IPS DF 6.9 (cell line): Measurements from ENCODE around the gene ANKRD44.
"Not testable (repeated sequence)": the region's sequence is repeated elsewhere in the genome, so short reads cannot be mapped to it uniquely, and the experiment has no call there.

ENCODE experiments used
- DNase-seq: peaks from one replicate; pipeline ENCODE4 v3.0.0-alpha.2; 2013; ENCODE audit warnings: low read depth, low spot score
- H3K27ac ChIP-seq: one replicate; pipeline ENCODE4 v1.5.1; 2013; ENCODE audit warnings: low read length, control low read depth
- H3K27me3 ChIP-seq: 2 replicates; pipeline ENCODE4 v1.6.1; 2013; ENCODE audit warnings: mild to moderate bottlenecking, low read length; ENCODE audit not compliant: control insufficient read depth, insufficient read depth
- H3K36me3 ChIP-seq: 2 replicates; pipeline ENCODE4 v1.6.1; 2013; ENCODE audit warnings: low read length; ENCODE audit not compliant: control insufficient read depth, insufficient read depth
- H3K4me1 ChIP-seq: 2 replicates; pipeline ENCODE4 v1.6.1; 2013; ENCODE audit warnings: low read length; ENCODE audit not compliant: control insufficient read depth, insufficient read depth
- H3K4me3 ChIP-seq: 2 replicates; pipeline ENCODE4 v1.5.1; 2013; ENCODE audit warnings: mild to moderate bottlenecking, low read length
- H3K9me3 ChIP-seq: 2 replicates; pipeline ENCODE4 v1.6.1; 2013; ENCODE audit warnings: low read length, inconsistent platforms; ENCODE audit not compliant: control insufficient read depth, insufficient read depth
- WGBS: extraction: QIAGEN DNeasy Blood & Tissue Kit; methylation state at CpG from one replicate; pipeline ENCODE4 v1.1.7; 2013; ENCODE audit warnings: mixed read lengths, missing lambda C conversion rate; ENCODE audit not compliant: insufficient read length, insufficient coverage; 5-methylcytosine and 5-hydroxymethylcytosine counted together

The ANKRD44 gene

DNA sequence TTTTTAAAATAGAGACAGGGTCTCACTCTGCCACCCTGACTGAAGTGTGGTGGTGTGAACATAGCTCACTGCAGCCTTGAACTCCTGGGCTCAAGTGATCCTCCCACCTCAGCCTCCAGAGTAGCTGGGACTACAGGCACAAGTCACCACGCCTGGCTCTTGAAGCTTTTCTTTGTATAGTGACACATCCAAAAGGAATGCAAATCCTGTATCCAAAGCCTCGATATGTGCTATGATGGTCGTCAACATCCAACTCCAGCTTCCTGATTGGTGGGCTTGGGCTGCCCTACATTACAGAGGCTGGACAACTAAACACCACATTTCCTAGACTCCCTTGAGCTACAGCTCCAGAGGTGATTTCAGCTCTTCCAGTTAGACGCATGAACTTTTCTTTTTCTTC, 282.4 kb downstream of the ANKRD44 start:
- no peaks in the 10 kb centered on the region for H3K27me3 ChIP-seq
- H3K4me1 ChIP-seq: no peaks in the 10 kb centered on the region
- DNase-seq: no peak
- H3K4me3 ChIP-seq: no peak overlapping the region
- no peaks in the 10 kb centered on the region for H3K9me3 ChIP-seq
- no CpG with 5 or more reads among the region's 4 CpGs for WGBS
- H3K36me3 ChIP-seq: no peaks in the 10 kb centered on the region
- no peak overlapping the region for H3K27ac ChIP-seq

DNA sequence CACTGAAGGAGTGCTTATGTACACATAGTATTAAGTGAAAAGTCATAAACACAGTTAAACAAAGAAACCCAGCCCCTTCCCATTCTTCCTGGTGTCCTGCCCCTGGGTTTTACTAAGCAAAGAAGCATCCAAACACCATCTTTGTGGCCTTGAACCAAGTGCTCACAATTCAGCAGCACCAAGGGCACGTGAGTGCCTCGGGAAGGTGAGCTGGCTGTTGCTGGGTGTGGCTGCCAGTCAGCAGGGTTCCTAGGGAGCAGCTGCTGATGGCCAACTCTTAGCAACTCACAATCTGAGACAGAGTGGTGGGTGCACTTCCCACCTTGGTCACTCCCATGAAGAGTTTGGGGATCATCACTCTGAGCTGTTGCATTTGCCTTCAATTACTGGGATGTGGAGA, 286.4 kb downstream of the ANKRD44 start:
- H3K36me3 ChIP-seq: no peaks in the 10 kb centered on the region
- no CpG with 5 or more reads among the region's 2 CpGs for WGBS

DNA sequence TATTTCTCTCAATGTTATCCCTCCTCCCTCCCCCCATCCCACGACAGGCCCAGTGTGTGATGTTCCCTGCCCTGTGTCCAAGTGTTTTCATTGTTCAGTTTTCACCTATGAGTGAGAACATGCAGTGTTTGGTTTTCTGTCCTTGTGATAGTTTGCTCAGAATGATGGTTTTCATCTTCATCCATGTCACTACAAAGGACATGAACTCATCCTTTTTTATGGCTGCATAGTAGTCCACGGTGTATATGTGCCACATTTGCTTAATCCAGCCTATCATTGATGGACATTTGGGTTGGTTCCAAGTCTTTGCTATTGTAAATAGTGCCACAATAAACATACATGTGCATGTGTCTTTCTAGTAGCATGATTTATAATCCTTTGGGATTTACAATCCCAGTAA, 289.7 kb downstream of the ANKRD44 start:
- H3K27me3 ChIP-seq: not testable (repeated sequence)
- WGBS: no CpG with 5 or more reads among the region's 2 CpGs

More for the DNA sequence above, 286.4 kb downstream of the ANKRD44 start:
- no peak overlapping the region for H3K4me3 ChIP-seq
- H3K27ac ChIP-seq: no peak overlapping the region
- no peaks in the 10 kb centered on the region for H3K27me3 ChIP-seq
- no peaks in the 10 kb centered on the region for H3K4me1 ChIP-seq
- DNase-seq: no peak
- H3K9me3 ChIP-seq: no peaks in the 10 kb centered on the region

DNA sequence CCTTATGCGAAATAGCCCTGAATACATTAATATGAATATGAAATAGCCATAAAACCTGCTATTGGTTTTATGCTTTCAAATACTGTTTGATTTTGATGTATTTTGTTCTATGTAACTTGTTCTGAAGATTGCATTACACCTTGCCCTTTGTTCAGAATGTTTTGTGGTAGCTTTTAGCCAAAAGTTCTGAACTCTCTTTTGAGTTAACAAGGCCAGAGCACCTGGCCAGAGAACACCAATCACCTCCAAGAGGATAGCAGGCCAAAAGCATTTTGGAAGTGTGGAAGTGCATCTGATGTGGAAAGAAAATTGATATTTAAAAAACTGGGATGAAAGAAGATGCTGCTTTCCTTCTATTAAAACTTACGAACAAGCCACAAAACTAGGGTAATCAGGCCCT, 297.5 kb downstream of the ANKRD44 start:
- WGBS: no CpG with 5 or more reads among the region's 2 CpGs
- H3K4me1 ChIP-seq: 0 out of 2 replicates have a peak, but pooled peaks cover 2% of the 10 kb centered on the region
- no peak overlapping the region for H3K4me3 ChIP-seq
- no peak overlapping the region for H3K27ac ChIP-seq
- no peaks in the 10 kb centered on the region for H3K27me3 ChIP-seq
- no peaks in the 10 kb centered on the region for H3K9me3 ChIP-seq
- H3K36me3 ChIP-seq: no peaks in the 10 kb centered on the region
- DNase-seq: no peak

More for the DNA sequence above, 289.7 kb downstream of the ANKRD44 start:
- not testable (repeated sequence) for DNase-seq, H3K4me1 ChIP-seq, H3K27ac ChIP-seq, H3K4me3 ChIP-seq, H3K9me3 ChIP-seq, H3K36me3 ChIP-seq

DNA sequence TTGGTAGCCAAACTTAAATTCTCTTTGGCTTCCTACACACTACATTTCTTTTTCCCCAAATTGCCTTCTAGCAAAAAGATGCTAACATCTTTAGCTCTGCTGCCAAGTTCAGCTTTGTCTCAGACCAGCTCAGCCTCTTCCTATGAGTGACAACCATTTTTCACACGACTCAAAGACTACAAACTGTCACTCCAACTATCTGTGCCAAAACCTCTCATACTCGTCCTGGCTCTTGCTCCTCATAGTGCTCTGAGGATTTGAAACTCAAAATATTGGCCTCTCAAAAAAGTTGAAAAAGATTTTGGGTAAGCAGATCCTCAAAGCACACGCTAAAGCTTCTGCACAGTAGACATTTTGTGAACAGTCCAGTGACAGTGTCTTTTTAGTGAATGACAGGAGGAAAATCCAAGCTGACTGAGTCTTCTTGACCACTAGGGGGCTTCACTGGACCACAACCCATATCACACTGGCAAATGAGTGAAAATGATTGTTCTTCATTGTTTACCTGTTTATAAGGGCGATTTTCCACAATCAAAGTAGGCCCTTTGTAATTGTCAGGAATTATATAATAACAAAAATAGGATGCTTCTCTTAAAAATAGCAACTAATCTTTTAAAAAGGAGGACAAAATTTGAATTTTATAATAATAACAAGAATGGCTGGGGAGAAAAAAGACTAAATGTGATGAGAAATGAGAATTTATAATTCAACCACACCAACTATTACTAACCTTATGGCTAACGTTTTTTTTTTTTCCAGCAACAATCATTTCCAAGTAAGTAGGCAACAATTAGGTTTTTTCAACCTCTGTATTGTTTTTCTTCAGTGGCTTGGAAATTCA, 298.6 kb downstream of the ANKRD44 start:
- WGBS: no CpG with 5 or more reads among the region's 5 CpGs
- Histone ChIP-seq H3K9me3 (no peaks in the 10 kb centered on the region), H3K27me3 (no peaks in the 10 kb centered on the region), H3K36me3 (no peaks in the 10 kb centered on the region), H3K4me1 (0 out of 2 replicates have a peak, but pooled peaks cover 2% of the 10 kb centered on the region), H3K4me3 (no peak overlapping the region), H3K27ac (no peak overlapping the region)
- DNase-seq: no peak

DNA sequence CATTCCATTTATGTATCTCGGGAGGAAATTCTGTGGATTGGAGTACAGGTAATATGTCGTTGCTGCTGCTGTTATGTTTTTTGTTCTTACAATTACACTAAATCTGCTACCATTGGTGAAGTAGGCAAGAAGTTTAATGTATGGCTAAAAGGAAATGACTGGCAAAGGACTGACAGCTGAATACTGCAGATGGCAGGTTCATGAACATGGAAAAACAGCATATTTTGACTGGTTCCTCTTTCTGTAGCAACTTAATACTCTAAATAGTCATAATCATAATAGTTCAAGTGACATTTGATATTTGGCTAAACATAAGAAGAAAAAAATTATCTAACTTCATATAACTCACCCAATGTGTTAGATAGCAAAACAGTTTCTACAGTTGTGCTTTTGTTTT, 299.6 kb downstream of the ANKRD44 start:
- Histone ChIP-seq H3K9me3 (no peaks in the 10 kb centered on the region), H3K36me3 (no peaks in the 10 kb centered on the region), H3K27me3 (no peaks in the 10 kb centered on the region), H3K4me1 (0 out of 2 replicates have a peak, but pooled peaks cover 2% of the 10 kb centered on the region), H3K27ac (no peak overlapping the region), H3K4me3 (no peak overlapping the region)
- no peak for DNase-seq
- WGBS: no CpG with 5 or more reads among the region's 2 CpGs

DNA sequence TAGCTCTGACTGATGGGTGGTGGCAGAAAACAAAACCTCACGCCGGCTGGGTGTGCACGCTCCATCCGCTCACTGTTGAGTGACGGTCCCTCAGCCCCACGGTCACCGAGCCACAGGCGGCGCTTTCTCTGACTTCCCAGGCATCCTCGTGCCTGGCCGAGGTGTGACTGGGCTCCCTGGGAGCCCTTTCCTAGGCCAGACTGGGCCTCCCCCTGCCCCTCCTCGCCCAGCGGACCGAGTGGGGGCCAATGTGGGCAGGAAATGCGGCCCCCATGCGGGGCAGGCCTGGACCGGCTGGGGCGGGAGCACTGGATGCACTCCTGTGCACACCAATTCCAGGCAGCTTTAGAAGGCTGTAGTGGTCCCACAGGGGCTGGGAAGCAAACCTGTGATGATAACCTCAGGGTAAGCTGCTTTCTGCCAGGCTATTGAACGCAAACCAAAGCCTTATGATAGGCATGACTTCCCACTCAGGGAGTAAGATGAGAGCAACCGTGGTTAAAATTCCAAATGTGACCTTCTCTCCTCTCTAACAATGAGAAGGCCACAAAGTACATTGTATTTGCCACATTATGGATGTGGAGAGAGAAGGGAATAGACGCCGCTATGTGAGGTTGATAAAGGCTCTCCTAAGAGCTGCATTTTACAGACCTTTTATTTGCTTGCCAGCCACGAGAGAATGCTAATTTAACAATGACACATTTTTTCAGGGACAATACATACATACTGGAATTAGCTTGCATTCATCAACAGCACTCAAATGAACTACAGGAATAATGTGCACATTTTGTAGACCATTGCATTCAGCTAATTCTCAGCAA, 300.2 kb downstream of the ANKRD44 start:
- H3K9me3 ChIP-seq: no peaks in the 10 kb centered on the region
- no peak overlapping the region for H3K4me3 ChIP-seq
- H3K4me1 ChIP-seq: 0 out of 2 replicates have a peak, but pooled peaks cover 2% of the 10 kb centered on the region
- no peaks in the 10 kb centered on the region for H3K36me3 ChIP-seq
- no peaks in the 10 kb centered on the region for H3K27me3 ChIP-seq
- no peak overlapping the region for H3K27ac ChIP-seq
- no CpG with 5 or more reads among the region's 23 CpGs for WGBS
- DNase-seq: no peak

DNA sequence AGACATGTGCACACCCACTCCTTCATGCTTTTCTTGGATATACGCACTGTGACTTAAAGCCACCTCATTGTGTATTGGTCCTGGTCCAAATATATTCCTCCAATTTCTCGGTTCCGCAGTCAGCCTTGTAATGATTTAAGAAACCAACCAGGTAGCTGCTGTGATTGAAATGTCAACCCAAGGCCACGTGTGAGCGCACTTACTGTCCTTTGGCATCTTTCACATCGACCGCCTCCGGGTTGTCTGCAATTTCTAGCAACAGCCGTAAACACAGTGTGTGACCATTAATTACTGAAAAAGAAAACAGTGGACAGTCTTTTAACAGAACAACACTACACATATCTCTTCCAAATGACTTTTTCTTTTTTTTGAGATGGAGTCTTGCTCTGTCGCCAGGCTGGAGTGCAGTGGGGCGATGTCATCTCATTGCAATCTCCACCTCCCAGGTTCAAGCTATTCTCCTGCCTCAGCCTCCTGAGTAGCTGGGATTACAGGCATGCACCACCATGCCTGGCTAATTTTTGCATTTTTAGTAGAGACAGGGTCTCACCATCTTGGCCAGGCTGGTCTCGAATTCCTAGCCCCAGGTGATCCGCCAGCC, 301.7 kb downstream of the ANKRD44 start:
- WGBS: no CpG with 5 or more reads among the region's 13 CpGs
- not testable (repeated sequence) for H3K4me3 ChIP-seq, DNase-seq, H3K36me3 ChIP-seq, H3K4me1 ChIP-seq, H3K27ac ChIP-seq, H3K27me3 ChIP-seq, H3K9me3 ChIP-seq

DNA sequence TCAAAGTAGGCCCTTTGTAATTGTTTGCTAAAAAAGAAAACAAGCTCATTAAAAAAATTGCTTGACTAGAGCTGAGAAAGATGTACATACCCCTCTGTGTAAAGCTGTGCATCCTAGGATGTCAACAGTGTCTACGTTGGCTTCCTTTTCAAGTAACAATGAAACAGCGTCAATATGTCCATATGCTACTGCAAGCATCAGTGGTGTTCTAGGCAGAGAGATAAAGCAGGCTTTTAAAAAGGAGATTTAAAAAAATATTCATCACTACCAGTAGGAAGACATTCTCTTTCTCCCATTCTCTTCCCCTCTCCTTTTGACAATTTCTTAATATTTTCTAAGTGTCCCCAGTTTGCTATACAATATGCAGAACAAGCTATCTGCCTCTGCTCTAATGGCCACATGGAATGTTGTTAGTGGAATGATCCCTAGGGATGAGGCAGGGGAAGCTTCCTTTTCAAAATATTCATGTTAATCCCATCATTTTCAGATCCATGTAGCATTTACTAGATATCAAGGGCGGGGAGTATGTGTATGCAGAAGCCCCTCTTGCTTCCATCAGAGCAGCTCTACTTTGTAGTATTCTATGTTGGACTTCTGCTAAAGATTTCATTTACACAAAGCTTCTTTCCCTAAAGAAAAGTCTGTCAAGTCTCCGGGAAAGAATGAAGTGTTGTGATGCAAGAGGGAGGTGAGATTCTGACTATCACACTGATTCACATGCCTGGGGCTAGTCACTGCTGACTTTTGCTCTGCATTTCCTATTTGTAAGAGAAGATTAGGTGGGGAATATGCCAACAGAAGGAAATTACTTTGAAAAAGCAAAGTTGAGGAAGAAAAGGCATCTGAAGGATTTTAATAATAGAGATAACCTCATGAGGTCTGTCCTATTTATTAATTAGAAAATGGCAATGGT, 302.6 kb downstream of the ANKRD44 start:
- no CpG with 5 or more reads among the region's 4 CpGs for WGBS
- no peak for DNase-seq
- H3K36me3 ChIP-seq: no peaks in the 10 kb centered on the region

More for the DNA sequence above, 302.6 kb downstream of the ANKRD44 start:
- Histone ChIP-seq H3K27ac (no peak overlapping the region), H3K27me3 (no peaks in the 10 kb centered on the region), H3K4me3 (no peak overlapping the region), H3K4me1 (0 out of 2 replicates have a peak, but pooled peaks cover 2% of the 10 kb centered on the region), H3K9me3 (no peaks in the 10 kb centered on the region)
